SK-N-MC (cell line): ENCODE results near the gene AMN.

Experiments
- EZH2 ChIP-seq: fragments of 200-600 bp; sonication (generic); IDR thresholded peaks from one replicate; pipeline ENCODE4 v1.6.1; 2017; ENCODE audit warnings: antibody characterized with exemption
- POLR2AphosphoS5 ChIP-seq: IDR thresholded peaks from 2 replicates; pipeline ENCODE4 v1.6.1; 2012; ENCODE audit warnings: mild to moderate bottlenecking, low read depth, low read length, borderline replicate concordance

DNA sequence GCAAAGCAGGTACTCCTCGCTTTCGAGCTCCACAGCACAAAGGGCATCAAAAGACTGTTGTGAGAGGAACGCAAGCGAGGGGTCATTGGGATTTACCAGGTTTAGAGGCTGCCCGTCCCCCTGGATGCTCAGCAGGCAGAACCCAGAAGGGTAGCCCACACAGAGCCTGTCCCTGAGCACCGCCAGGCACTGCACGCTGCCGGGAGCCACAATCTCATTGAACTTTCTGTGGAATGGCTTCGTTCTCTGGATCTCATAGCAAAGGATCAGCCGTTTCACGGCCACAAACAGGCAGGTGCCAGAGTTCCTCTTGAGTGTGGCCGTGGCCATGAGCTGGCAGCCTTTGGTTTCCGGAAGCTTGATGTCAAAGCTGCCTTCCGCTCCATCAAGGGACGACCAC is 21.5 kb downstream of the AMN start:
- no peak for TF ChIP-seq EZH2
- TF ChIP-seq POLR2AphosphoS5: no peak
